HG02759 (cell line): ENCODE data around the gene HBE1.
"Not testable (repeated sequence)": the region's sequence is repeated elsewhere in the genome, so short reads cannot be mapped to it uniquely, and the experiment has no call there.

Experiments used
- ATAC-seq: cut with Tn5 transposase; IDR thresholded peaks from one replicate; pipeline ENCODE4 v1.9.1; 2021; ENCODE audit warnings: mild to moderate bottlenecking, moderate library complexity; ENCODE audit not compliant: unreplicated experiment

HBE1 gene

GRCh38 chr11:5254023-5254422, 15.7 kb downstream of the HBE1 start:
- ATAC-seq = not testable (repeated sequence)

GRCh38 chr11:5253440-5253839, 16.3 kb downstream of the HBE1 start:
- not testable (repeated sequence) for ATAC-seq

GRCh38 chr11:5252919-5253265, 16.9 kb downstream of the HBE1 start:
- ATAC-seq = no peak

- ATAC-seq = no peak
These were observed 17.4 kb downstream of the HBE1 start for GRCh38 chr11:5252192-5252918.

- ATAC-seq = no peak
These were observed 18.0 kb downstream of the HBE1 start for GRCh38 chr11:5251746-5252145.

GRCh38 chr11:5250543-5251204, 19.1 kb downstream of the HBE1 start:
- no peak for ATAC-seq

GRCh38 chr11:5249807-5250396, 19.8 kb downstream of the HBE1 start, which contains the start of gene HBG1:
HBG1 (minus strand) TSS chr11:5249857; CDS start chr11:5249804, 53 bp downstream.
- not testable (repeated sequence) for ATAC-seq

- not testable (repeated sequence) for ATAC-seq
These were observed 21.2 kb downstream of the HBE1 start for GRCh38 chr11:5248498-5248897.

- ATAC-seq = no peak
These were observed 22.1 kb downstream of the HBE1 start for GRCh38 chr11:5247472-5248192.

- ATAC-seq = no peak
These were observed 22.8 kb downstream of the HBE1 start for GRCh38 chr11:5246772-5247471.

GRCh38 chr11:5245155-5245554, 24.6 kb downstream of the HBE1 start:
- ATAC-seq = no peak

- no peak for ATAC-seq
These were observed 25.9 kb downstream of the HBE1 start for GRCh38 chr11:5243816-5244180.

GRCh38 chr11:5242933-5243815, 26.6 kb downstream of the HBE1 start:
- no peak for ATAC-seq

GRCh38 chr11:5242208-5242607, 27.5 kb downstream of the HBE1 start:
- no peak for ATAC-seq

GRCh38 chr11:5241458-5241857, 28.3 kb downstream of the HBE1 start:
- no peak for ATAC-seq

GRCh38 chr11:5240458-5240857, 29.3 kb downstream of the HBE1 start:
- ATAC-seq = no peak

- ATAC-seq = no peak
These were observed 29.7 kb downstream of the HBE1 start for GRCh38 chr11:5240056-5240455.

GRCh38 chr11:5239046-5239445, 30.7 kb downstream of the HBE1 start:
- ATAC-seq = no peak

GRCh38 chr11:5238486-5238885, 31.3 kb downstream of the HBE1 start:
- ATAC-seq = no peak

GRCh38 chr11:5237420-5237819, 32.3 kb downstream of the HBE1 start:
- no peak for ATAC-seq
